ENCODE measurements around the gene NUCB2. TPM values are rescaled to one million over a fixed set of nuclear protein-coding genes. Genes with fewer than 3 reads are reported as not detected.
A peak's percentile ranks its signal among the peaks of the same experiment; 100 is the strongest.

The NUCB2 gene
- total and polyA plus RNA-seq, 2 of the 13 experiments (the other 11 are each of a cell fraction or from before 2014, with no cell fraction given) = 54.2 to 82.4 TPM

DNA sequence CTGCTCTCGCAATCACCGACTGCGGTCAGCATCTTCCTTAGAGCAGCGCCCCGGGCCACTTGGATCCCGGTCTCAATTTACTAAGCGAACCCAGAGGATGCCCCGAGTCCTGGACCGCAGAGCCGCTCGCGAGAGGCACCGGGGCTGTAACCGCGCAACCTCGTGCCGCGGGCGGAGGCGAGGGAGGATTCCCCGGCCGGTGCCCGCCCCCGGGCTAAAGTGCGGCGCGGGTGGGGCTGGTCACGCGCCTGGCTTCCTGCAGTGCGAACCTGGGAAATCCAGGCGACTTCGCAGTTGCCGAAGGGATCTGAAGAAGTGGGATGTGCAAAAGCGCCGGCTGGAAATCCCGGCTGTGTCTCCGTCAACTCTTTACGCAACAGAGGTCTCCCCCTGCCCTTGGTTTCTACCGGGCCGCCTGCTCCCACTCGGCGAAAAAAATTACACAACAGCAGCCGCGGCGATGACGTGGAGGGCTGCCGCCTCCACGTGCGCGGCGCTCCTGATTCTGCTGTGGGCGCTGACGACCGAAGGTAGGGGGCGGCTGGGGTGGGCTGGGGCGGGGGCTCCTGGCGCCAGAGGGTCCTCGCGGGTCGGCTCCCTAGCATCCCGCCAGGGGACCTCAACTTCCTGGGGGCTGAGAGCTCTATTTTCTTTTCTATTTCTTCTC, 75.1 kb downstream of the NUCB2 start, which contains the start of gene NCR3LG1:
Gene NCR3LG1 (plus strand): TSS at position 291 of the 667 bp plus-strand sequence. CDS start 170 bp downstream, at position 461.
- H3K27me3 ChIP-seq (ENCODE audit: control insufficient read depth in 1 of 2, insufficient read depth in 2 of 2, low read length in 2 of 2) = peaks cover 0 to 4% of the 10 kb centered on the region in 2 experiments; a peak in 2 of 5 replicates
- WGBS (ENCODE audit: low lambda C conversion rate) = under 1% methylated on average over 15 of the region's 61 CpGs
- FAIRE-seq = no peak
- ChIA-PET POLR2A (interaction anchor here (2.6 to 3.2 kb wide), 2 partner anchors 75 to 144 kb away, joined by 13 read pairs; partner anchors contain the start of genes NUCB2 and PIK3C2A), CTCF (ENCODE audit: low intra/inter-chr PET ratio, low total read pairs) (no interaction called here)
- peak; percentile 70 for ATAC-seq
- peak; percentile 46 for DNase-seq (ENCODE audit: low spot score)
- in situ Hi-C loops (cut with HindIII; ENCODE audit: extremely low pct_ligation_motif_present, low pct_unique_long_range_greater_than_20kb) (loop anchor here (10.0 kb wide), 1 partner anchor 147 kb away; the partner anchor contains the start of gene PIK3C2A), intact Hi-C loops (cut with micrococcal nuclease; ENCODE audit: unreplicated experiment) (loop anchor here (2.0 kb wide), 3 partner anchors 75 to 155 kb away; partner anchors contain the start of gene NUCB2)
- peaks cover 32% of the 10 kb centered on the region for H3K79me2 ChIP-seq (ENCODE audit: insufficient read depth, low read length)
- H4K20me1 ChIP-seq (ENCODE audit: insufficient read depth, low read length) = no peaks in the 10 kb centered on the region; the same call in 1 of the 2 replicates
- peak within 1 kb of the TSS; percentile 62 for H2AFZ ChIP-seq (ENCODE audit: low read length)
- peak within 1 kb of the TSS; percentile 82 for H3K9ac ChIP-seq (ENCODE audit: insufficient read depth, low read depth, low read length)
- H3K9me3 ChIP-seq (ENCODE audit: low read length) = no peaks in the 10 kb centered on the region
- peak within 1 kb of the TSS; percentile 96 for H3K27ac ChIP-seq (ENCODE audit: extremely low read length, insufficient read depth, low read length)
- H3K4me1 ChIP-seq (ENCODE audit: insufficient read depth, low read length) = peaks cover 20% of the 10 kb centered on the region
- peaks cover 0 to 3% of the 10 kb centered on the region in 2 experiments; a peak in 2 of 5 replicates for H3K36me3 ChIP-seq (replicated peaks in 1 of 2; ENCODE audit: control insufficient read depth in 1 of 2, insufficient read depth in 2 of 2, low read length in 2 of 2)
- peak within 1 kb of the TSS; percentile 73 to 84 (median 76) for H3K4me3 ChIP-seq (replicated peaks in 1 of 3; ENCODE audit: insufficient read depth in 1 of 3, low read depth in 2 of 3, low read length in 3 of 3)
- BruUV-seq (replicated peaks) = no TSS peak
- peak within 1 kb of the TSS; percentile 99 for H3K4me2 ChIP-seq (ENCODE audit: low read depth, low read length)
- TF ChIP-seq BORCS8-MEF2B (CRISPR knock-in tag; IDR thresholded peaks at IDR 0.05) (peak; percentile 76), MXD4 (CRISPR knock-in tag; IDR thresholded peaks at IDR 0.05) (peak; percentile 63; the same call in 1 of the 2 replicates), HOXA3 (CRISPR knock-in tag; IDR thresholded peaks at IDR 0.05) (peak; percentile 87), ZBTB38 (CRISPR knock-in tag; IDR thresholded peaks at IDR 0.05) (peak; percentile 40; the same call in 1 of the 2 replicates), PHF5A (CRISPR knock-in tag; IDR thresholded peaks at IDR 0.05; ENCODE audit: low read depth, unreplicated experiment) (peak; percentile 47), SOX6 (IDR thresholded peaks at IDR 0.05) (no peak), SOX6 (CRISPR knock-in tag; IDR thresholded peaks at IDR 0.05) (peak; percentile 49; the same call in 1 of the 2 replicates), ZNF558 (CRISPR knock-in tag; IDR thresholded peaks at IDR 0.05; ENCODE audit: borderline replicate concordance) (peak; percentile 65; the same call in 1 of the 2 replicates), MTA1 (CRISPR knock-in tag; IDR thresholded peaks at IDR 0.05; ENCODE audit: borderline replicate concordance) (0 out of 2 replicates have a peak, but pooled peaks have one; percentile 55), SRY (CRISPR knock-in tag; IDR thresholded peaks at IDR 0.05) (no peak), FOXA3 (CRISPR knock-in tag; IDR thresholded peaks at IDR 0.05) (0 out of 2 replicates have a peak, but pooled peaks have one; percentile 11), TCF12 (IDR thresholded peaks at IDR 0.05) (no peak), TCF12 (CRISPR knock-in tag; IDR thresholded peaks at IDR 0.05) (peak; percentile 47; the same call in 1 of the 2 replicates), ZNF549 (CRISPR knock-in tag; IDR thresholded peaks at IDR 0.05) (no peak), ZSCAN12 (CRISPR knock-in tag; IDR thresholded peaks at IDR 0.05) (peak; percentile 82; the same call in 1 of the 2 replicates), ZNF607 (CRISPR knock-in tag; IDR thresholded peaks at IDR 0.05; ENCODE audit: borderline replicate concordance) (peak; percentile 70), CBX2 (IDR thresholded peaks at IDR 0.05; ENCODE audit: low read depth, low read length) (no peak), CBX2 (CRISPR knock-in tag; IDR thresholded peaks at IDR 0.05; ENCODE audit: low read depth) (0 out of 2 replicates have a peak, but pooled peaks have one; percentile 73), ZNF720 (CRISPR knock-in tag; IDR thresholded peaks at IDR 0.05) (no peak), SATB2 (CRISPR knock-in tag; IDR thresholded peaks at IDR 0.05) (no peak; the same call in 1 of the 2 replicates)
- TF ChIP-seq, protein P1, sequence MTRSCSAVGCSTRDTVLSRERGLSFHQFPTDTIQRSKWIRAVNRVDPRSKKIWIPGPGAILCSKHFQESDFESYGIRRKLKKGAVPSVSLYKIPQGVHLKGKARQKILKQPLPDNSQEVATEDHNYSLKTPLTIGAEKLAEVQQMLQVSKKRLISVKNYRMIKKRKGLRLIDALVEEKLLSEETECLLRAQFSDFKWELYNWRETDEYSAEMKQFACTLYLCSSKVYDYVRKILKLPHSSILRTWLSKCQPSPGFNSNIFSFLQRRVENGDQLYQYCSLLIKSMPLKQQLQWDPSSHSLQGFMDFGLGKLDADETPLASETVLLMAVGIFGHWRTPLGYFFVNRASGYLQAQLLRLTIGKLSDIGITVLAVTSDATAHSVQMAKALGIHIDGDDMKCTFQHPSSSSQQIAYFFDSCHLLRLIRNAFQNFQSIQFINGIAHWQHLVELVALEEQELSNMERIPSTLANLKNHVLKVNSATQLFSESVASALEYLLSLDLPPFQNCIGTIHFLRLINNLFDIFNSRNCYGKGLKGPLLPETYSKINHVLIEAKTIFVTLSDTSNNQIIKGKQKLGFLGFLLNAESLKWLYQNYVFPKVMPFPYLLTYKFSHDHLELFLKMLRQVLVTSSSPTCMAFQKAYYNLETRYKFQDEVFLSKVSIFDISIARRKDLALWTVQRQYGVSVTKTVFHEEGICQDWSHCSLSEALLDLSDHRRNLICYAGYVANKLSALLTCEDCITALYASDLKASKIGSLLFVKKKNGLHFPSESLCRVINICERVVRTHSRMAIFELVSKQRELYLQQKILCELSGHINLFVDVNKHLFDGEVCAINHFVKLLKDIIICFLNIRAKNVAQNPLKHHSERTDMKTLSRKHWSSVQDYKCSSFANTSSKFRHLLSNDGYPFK (CRISPR knock-in tag; IDR thresholded peaks at IDR 0.05; ENCODE audit: borderline replicate concordance) = no peak; the same call in 1 of the 2 replicates
- TF ChIP-seq, protein P2, sequence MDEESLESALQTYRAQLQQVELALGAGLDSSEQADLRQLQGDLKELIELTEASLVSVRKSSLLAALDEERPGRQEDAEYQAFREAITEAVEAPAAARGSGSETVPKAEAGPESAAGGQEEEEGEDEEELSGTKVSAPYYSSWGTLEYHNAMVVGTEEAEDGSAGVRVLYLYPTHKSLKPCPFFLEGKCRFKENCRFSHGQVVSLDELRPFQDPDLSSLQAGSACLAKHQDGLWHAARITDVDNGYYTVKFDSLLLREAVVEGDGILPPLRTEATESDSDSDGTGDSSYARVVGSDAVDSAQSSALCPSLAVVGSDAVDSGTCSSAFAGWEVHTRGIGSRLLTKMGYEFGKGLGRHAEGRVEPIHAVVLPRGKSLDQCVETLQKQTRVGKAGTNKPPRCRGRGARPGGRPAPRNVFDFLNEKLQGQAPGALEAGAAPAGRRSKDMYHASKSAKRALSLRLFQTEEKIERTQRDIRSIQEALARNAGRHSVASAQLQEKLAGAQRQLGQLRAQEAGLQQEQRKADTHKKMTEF (CRISPR knock-in tag; IDR thresholded peaks at IDR 0.05) = peak; percentile 75
